HG03521 (cell line): Measurements from ENCODE around the gene CCR9.
"Not testable (repeated sequence)": the region's sequence is repeated elsewhere in the genome, so short reads cannot be mapped to it uniquely, and the experiment has no call there.

Experiments used
- ATAC-seq: cut with Tn5 transposase; IDR thresholded peaks from one replicate; pipeline ENCODE4 v1.9.1; 2021; ENCODE audit warnings: mild to moderate bottlenecking, moderate library complexity; ENCODE audit not compliant: unreplicated experiment

The CCR9 gene

GRCh38 chr3:45885979-45886705 lies at the start of gene CCR9:
TSS of gene CCR9 (plus strand) at chr3:45886543. CDS start at chr3:45894934, 8,391 bp downstream.
- no peak for ATAC-seq

- no peak for ATAC-seq
These were observed 47.9 kb upstream of the CCR9 start for GRCh38 chr3:45838466-45838865.

DNA sequence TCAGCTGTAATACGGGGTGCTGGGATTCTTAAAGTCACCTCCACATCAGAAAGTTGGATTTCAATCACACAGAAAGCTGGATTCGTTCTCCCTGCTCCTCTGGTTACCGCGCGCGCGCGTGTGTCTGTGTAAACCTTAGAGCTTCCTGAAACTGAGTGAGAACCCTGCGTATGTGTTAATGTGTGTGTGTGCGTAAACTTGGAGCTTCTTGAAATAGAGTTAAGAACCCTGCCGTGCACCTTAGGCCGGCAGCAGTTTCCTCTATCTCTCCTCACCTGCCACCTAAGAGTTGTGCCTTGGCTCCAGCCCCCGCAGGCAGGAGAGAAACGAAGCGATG lies 45.0 kb upstream of the CCR9 start:
- peak; percentile 27 for ATAC-seq

- ATAC-seq: peak; percentile 84
These were observed 44.4 kb upstream of the CCR9 start, which contains the start of gene LZTFL1 for GRCh38 chr3:45841757-45842491. TSS of gene LZTFL1 (minus strand) at chr3:45842119. CDS start at chr3:45841991, 128 bp downstream.

GRCh38 chr3:45842851-45843625 lies 43.3 kb upstream of the CCR9 start:
- ATAC-seq: no peak

DNA sequence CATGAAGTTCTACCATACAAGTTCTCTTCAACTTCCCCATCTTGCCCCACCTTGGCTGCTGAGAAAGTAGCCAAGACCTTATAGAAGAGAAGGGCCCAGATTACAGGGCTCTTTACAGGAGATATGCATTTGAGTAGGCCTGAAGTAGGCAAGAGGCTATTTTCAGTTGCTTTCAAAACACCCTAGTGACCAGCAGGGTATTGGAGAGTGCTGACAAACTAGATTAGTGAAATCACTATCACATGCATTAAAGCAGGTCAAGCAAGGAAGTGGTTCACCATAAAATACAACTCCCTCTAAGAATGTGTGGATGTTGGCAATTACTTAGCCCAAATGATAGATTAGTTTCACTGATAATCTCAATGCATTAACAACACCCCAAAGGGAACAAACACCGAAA lies 41.7 kb upstream of the CCR9 start:
- ATAC-seq: no peak

DNA sequence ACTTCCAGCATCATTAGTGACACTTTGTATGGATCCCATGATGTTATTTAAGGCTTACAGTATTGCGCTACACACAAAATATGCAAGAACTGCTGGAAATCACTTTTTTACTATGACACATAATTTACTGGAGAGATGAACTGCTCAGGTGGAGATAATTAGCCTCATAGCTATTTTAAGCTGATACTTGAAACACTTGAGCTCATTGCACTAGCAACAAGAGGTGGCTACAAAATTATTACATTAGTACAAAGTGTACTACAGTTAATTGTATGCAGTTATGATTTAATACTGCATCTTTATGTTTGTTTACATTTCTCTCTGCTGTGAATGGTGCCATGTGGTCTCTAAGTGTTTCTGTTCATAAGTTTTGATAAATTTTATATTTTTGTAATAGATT lies 38.0 kb upstream of the CCR9 start:
- ATAC-seq: no peak

DNA sequence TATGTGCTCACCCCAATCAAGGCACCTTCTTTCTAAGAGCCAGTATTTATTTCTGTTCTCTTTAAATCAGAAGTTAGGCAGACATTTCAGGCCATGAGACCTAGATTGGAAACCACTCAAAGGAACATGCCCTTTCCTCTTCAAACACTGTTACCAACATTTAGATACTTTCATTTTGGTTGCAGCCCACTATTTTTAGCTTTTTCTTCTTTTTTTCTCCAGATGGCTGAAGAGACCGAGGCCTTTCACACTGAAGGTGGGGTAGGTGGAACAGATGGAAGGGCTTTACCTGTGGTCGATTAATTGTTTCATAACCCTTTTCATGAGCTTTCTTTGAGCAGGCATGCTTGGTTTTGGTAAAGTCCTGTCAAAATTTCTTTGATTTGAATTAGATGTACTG lies 33.5 kb upstream of the CCR9 start:
- peak; percentile 43 for ATAC-seq

GRCh38 chr3:45856323-45856722 lies 30.0 kb upstream of the CCR9 start:
- ATAC-seq: not testable (repeated sequence)

DNA sequence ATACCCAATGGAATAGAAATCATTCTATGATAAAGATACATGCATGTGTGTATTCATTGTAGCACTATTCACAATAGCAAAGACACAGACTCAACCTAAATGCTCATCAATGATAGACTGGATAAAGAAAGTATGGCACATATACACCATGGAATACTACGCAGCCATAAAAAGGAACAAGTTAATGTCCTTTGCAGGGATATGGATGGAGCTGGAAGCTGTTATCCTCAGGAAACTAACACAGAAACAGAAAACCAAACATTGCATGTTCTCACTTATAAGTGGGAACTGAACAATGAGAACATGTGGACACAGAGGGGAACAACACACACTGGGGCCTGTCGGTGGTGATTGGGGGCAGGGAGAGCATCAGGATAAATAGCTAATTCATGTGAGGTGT lies 29.3 kb upstream of the CCR9 start:
- ATAC-seq: not testable (repeated sequence)

GRCh38 chr3:45858809-45859543 lies 27.4 kb upstream of the CCR9 start:
- no peak for ATAC-seq

DNA sequence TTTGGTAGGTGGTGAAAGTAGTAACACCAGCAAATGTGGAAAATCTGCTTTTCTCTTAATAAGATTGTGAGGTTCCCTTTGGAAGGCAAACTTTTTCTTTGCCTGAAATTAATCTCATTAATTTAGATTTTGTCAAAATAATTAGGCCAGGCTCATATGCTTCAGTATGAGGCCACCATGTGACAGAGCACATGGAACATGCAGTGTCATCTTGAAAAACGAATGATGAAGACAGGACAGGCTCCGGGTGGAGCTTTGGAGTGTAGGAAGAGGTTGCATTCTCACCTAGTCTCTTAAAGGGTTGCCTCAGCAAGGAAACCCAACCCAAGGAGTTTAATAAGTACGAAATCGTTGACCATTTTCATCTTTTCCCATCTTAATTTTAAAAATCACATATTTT lies 25.9 kb upstream of the CCR9 start:
- no peak for ATAC-seq

- ATAC-seq: no peak
These were observed 25.2 kb upstream of the CCR9 start for GRCh38 chr3:45861043-45861719.

DNA sequence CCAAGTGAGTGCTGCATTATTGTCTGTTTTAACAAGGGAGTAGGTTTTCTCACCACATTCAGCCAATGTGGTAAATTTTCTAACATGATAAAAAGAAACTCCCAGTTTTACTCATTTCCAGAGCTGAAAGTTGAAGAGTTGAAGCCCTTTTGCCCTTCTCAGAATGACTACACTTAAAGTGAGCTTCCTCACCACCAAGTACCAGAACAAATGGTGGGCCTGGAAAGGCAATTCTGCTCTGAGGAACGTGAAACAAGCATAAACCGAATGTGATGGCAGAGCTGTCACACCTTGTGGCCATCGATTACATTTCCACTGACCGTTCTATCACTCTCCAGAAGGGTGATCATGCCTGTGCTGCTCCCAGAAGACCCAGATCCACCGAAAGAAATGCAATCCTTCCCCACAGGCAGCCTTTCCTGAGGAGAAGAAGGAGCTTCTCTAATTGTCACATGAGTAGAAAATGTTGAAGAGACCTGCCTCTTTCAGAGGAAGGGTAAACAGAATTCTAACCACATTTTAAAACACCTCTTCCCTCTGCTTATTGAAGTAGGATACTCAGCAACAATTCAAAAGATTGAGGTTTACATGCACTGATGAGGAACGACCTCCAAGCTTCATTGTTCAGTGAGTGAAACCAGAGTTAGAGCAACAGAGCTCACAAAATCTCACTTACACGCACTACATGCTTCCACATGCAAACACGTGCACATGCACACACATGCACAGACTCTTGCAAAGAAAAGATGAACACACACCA lies 21.4 kb upstream of the CCR9 start:
- peak; percentile 46 for ATAC-seq

DNA sequence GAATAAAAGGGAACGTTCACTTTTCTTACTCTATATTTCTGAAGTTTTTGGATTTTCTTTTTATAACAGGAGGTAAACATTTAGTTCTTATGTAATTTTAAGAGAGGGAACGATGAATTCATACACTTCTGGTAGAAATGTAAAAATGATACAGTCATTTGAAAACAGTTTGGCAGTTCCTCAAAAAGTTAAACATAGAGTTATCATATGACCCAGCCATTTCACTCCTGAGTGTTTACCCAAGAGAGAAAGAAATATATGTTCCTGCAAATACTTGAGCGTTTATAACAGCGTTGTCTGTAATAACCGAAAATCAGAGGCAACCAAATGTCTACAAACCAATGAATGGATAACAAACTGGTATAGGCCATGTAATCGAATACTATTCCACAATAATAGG lies 20.8 kb upstream of the CCR9 start:
- no peak for ATAC-seq

- no peak for ATAC-seq
These were observed 18.1 kb upstream of the CCR9 start for GRCh38 chr3:45868213-45868612.

DNA sequence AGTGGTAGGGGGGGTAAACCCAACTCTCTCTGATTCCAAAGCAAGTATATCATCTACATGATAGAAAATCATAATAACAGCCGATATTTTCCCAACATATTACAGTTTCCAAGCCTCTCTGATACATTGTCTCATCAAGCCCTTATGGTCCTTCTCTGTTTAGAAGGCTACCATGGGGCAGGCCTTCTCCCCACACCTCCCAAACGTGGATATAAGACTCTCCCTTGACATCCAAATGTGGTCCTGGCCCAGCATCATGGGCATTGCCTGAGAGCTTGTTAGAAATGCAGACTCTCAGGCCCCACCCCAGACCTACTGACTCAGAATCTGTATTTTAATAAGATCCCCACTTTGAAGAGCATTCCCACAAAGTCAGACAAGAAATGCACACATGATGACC lies 17.7 kb upstream of the CCR9 start:
- no peak for ATAC-seq

- ATAC-seq: no peak
These were observed 16.7 kb upstream of the CCR9 start for GRCh38 chr3:45869638-45870037.

GRCh38 chr3:45870099-45870498 lies 16.2 kb upstream of the CCR9 start:
- no peak for ATAC-seq

DNA sequence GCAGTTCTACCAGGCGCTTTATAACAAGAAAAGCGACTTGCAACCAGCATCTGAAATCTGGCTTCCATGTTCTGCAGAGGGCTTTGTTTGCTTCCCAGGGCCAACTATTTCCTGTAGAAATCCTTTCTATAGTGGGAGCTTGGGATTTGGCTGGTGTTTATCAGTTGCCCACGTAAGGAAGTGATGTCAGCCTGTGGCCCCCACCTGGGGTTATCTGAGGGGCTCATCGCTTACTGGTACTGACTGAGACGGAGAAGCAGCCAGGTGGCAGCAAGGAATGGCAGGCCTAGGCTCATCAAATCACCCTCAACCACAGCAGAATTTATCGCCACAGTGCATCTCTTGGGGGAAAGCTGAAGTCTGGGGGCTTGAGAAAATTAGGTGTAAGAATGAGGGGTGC lies 14.6 kb upstream of the CCR9 start:
- no peak for ATAC-seq
